HepG2 (cell line): ENCODE results near the gene DLL4. TPM values are rescaled to one million over a fixed set of nuclear protein-coding genes. Genes with fewer than 3 reads are reported as not detected.

ENCODE experiments used
- ATF4 ChIP-seq, 2 experiments: fragments of 450-650 bp in 1 of 2; sonication (generic) in 1 of 2; formaldehyde crosslinking; IDR thresholded peaks; 2 replicates each; pipeline versions ENCODE4 v1.5.0 to v1.8.0; 2020 to 2022; ENCODE audit warnings: mild to moderate bottlenecking in 1 of 2, missing genetic modification reagents in 1 of 2
- ATRX ChIP-seq: sonication (generic); formaldehyde crosslinking; IDR thresholded peaks from 2 replicates; pipeline ENCODE4 v1.4.0; 2020; ENCODE audit warnings: missing genetic modification reagents, borderline replicate concordance
- CEBPZ ChIP-seq: IDR thresholded peaks from 2 replicates; pipeline ENCODE4 v1.6.1; 2012; ENCODE audit warnings: low read length, improper control_type of control experiment
- CHCHD3 ChIP-seq: sonication (generic); formaldehyde crosslinking; IDR thresholded peaks from 2 replicates; pipeline ENCODE4 v1.8.0; 2022; ENCODE audit warnings: mild to moderate bottlenecking, missing genetic modification reagents, moderate library complexity
- CREB3 ChIP-seq: sonication (generic); formaldehyde crosslinking; IDR thresholded peaks from 2 replicates; pipeline ENCODE4 v1.5.0; 2020; ENCODE audit warnings: missing genetic modification reagents
- HDAC6 ChIP-seq: fragments of 200-600 bp; sonication (generic); IDR thresholded peaks from 2 replicates; pipeline ENCODE4 v1.7.0; 2017; ENCODE audit warnings: mild to moderate bottlenecking, antibody characterized with exemption, low read length, low read depth
- PBX3 ChIP-seq: sonication (generic); formaldehyde crosslinking; IDR thresholded peaks from 2 replicates; pipeline ENCODE4 v1.8.1; 2023; ENCODE audit warnings: missing genetic modification reagents, inconsistent platforms, borderline replicate concordance
- PLRG1 ChIP-seq: fragments of 450-650 bp; conservative IDR thresholded peaks from 2 replicates; pipeline ENCODE4 v1.6.1; 2016
- RFX5 ChIP-seq: IDR thresholded peaks from 2 replicates; pipeline ENCODE4 v1.6.1; 2011; ENCODE audit warnings: low read depth, low read length, improper control_type of control experiment
- RFXAP ChIP-seq: sonication (generic); formaldehyde crosslinking; IDR thresholded peaks from 2 replicates; pipeline ENCODE4 v1.4.0; 2020; ENCODE audit warnings: missing genetic modification reagents, borderline replicate concordance
- TBL1XR1 ChIP-seq: fragments of 150-350 bp; IDR thresholded peaks from 2 replicates; pipeline ENCODE4 v1.6.1; 2014; ENCODE audit warnings: borderline replicate concordance, low read length; ENCODE audit not compliant: partially characterized antibody
- TFDP2 ChIP-seq: sonication (generic); formaldehyde crosslinking; IDR thresholded peaks from 2 replicates; pipeline ENCODE4 v1.4.0; 2020; ENCODE audit warnings: missing genetic modification reagents
- TOPORS ChIP-seq: sonication (generic); formaldehyde crosslinking; IDR thresholded peaks from 2 replicates; pipeline ENCODE4 v1.8.0; 2023; ENCODE audit warnings: mild to moderate bottlenecking, missing genetic modification reagents
- ZFP1 ChIP-seq: IDR thresholded peaks from 2 replicates; pipeline ENCODE4 v1.6.1; 2016
- ZFYVE20 ChIP-seq: sonication (generic); formaldehyde crosslinking; IDR thresholded peaks from 2 replicates; pipeline ENCODE4 v1.8.0; 2023; ENCODE audit warnings: low read depth, mild to moderate bottlenecking, moderate library complexity, missing genetic modification reagents, borderline replicate concordance
- ZNF703 ChIP-seq: sonication (generic); formaldehyde crosslinking; IDR thresholded peaks from 2 replicates; pipeline ENCODE4 v1.5.1; 2020; ENCODE audit warnings: missing genetic modification reagents, mild to moderate bottlenecking, moderate library complexity, borderline replicate concordance
- ZNF713 ChIP-seq: sonication (generic); formaldehyde crosslinking; IDR thresholded peaks from 2 replicates; pipeline ENCODE4 v1.4.0; 2020; ENCODE audit warnings: mild to moderate bottlenecking, missing genetic modification reagents
- ZNF720 ChIP-seq: sonication (generic); formaldehyde crosslinking; IDR thresholded peaks from 2 replicates; pipeline ENCODE4 v1.4.0; 2020; ENCODE audit warnings: missing genetic modification reagents
- ZNF891 ChIP-seq: sonication (generic); formaldehyde crosslinking; IDR thresholded peaks from 2 replicates; pipeline ENCODE4 v1.5.0; 2020; ENCODE audit warnings: mild to moderate bottlenecking, missing genetic modification reagents
- ZSCAN29 ChIP-seq: sonication (generic); formaldehyde crosslinking; conservative IDR thresholded peaks from 2 replicates; pipeline ENCODE4 v1.4.0; 2020; ENCODE audit warnings: mild to moderate bottlenecking, missing genetic modification reagents
- polyA plus RNA-seq, 8 experiments: library from polyadenylated mRNA; depleted of rRNA in 3 of 8; stranded (reverse) in 7 of 8; unstranded in 1 of 8; fragments of >200 nt; fragmentation: Illumina TruSeq in 4 of 8; extraction: Trizol in 4 of 8; gene quantifications; 2 replicates each; pipeline versions ENCODE4 v1.2.1 to v1.2.3, GENCODE V29; 2011 to 2016; ENCODE audit warnings: low read depth in 4 of 8, missing spikeins in 1 of 8, mixed read lengths in 1 of 8; ENCODE audit not compliant: insufficient read depth in 1 of 8
- total RNA-seq, 5 experiments: library from RNA; depleted of rRNA; stranded (reverse); fragments of >200 nt; fragmentation: Illumina TruSeq; extraction: Trizol; gene quantifications; 2 replicates each; pipeline ENCODE4 v1.2.3, GENCODE V29; 2016; ENCODE audit warnings: low read depth in 1 of 5

DLL4 gene
- total and polyA plus RNA-seq, 2 of the 13 experiments (the other 11 are each of a cell fraction or from before 2014, with no cell fraction given), result 0.20 to 0.25 TPM

GRCh38 chr15:40906091-40906990, 22.8 kb upstream of the DLL4 start (continued):
- TF ChIP-seq HDAC6, result no peak
- no peak for TF ChIP-seq PLRG1
- TF ChIP-seq CEBPZ, result no peak
- TF ChIP-seq ZFYVE20 (CRISPR knock-in tag), result no peak
- no peak for TF ChIP-seq ZSCAN29
- TF ChIP-seq ATRX (CRISPR knock-in tag), result no peak
- TF ChIP-seq CHCHD3 (CRISPR knock-in tag), result no peak
- no peak for TF ChIP-seq TBL1XR1
- TF ChIP-seq ZNF703 (CRISPR knock-in tag), result no peak
- TF ChIP-seq TOPORS, result no peak
- no peak for TF ChIP-seq ZNF891 (CRISPR knock-in tag)
- no peak for TF ChIP-seq ZNF713 (CRISPR knock-in tag)
- TF ChIP-seq RFXAP (CRISPR knock-in tag), result 0 out of 2 replicates have a peak, but pooled peaks have one; percentile 52
- TF ChIP-seq RFX5, result no peak
- peak; percentile 66; the same call in 1 of the 2 replicates for TF ChIP-seq PBX3 (CRISPR knock-in tag)
- TF ChIP-seq TFDP2 (CRISPR knock-in tag), result no peak
- TF ChIP-seq CREB3 (CRISPR knock-in tag), result no peak
- TF ChIP-seq ATF4 (CRISPR knock-in tag; IDR thresholded peaks at IDR 0.05), result no peak
- no peak for TF ChIP-seq ZFP1
- TF ChIP-seq ZNF720 (CRISPR knock-in tag), result no peak
